ENCODE results near the gene CAMKMT. TPM values are rescaled to one million over a fixed set of nuclear protein-coding genes. Genes with fewer than 3 reads are reported as not detected.

The CAMKMT gene
- total and polyA plus RNA-seq, 7 donors = 6.1 to 15.6 (median 11.6) TPM

GRCh38 chr2:44786045-44786816 lies 424.5 kb downstream of the CAMKMT start:
- WGBS, 2 donors = 92 to 93% methylated on average over 7 of the region's 7 CpGs
- Histone ChIP-seq H3K4me1 (no peaks in the 10 kb centered on the region), H3K27me3 (no peaks in the 10 kb centered on the region), H3K27ac (no peak overlapping the region), H3K4me3 (no peak overlapping the region), H3K36me3 (no peaks in the 10 kb centered on the region), H3K9me3 (peaks cover 0 to 6% (median 2%) of the 10 kb centered on the region in 4 donors)
- intact Hi-C loops (cut with DNase I) = no loop called here
- TF ChIP-seq POLR2AphosphoS5 (IDR thresholded peaks at IDR 0.05) (no peak), POLR2A (IDR thresholded peaks at IDR 0.05) (no peak), EP300 (IDR thresholded peaks at IDR 0.05) (no peak), CTCF (IDR thresholded peaks at IDR 0.05) (no peak)
- no peak for DNase-seq

DNA sequence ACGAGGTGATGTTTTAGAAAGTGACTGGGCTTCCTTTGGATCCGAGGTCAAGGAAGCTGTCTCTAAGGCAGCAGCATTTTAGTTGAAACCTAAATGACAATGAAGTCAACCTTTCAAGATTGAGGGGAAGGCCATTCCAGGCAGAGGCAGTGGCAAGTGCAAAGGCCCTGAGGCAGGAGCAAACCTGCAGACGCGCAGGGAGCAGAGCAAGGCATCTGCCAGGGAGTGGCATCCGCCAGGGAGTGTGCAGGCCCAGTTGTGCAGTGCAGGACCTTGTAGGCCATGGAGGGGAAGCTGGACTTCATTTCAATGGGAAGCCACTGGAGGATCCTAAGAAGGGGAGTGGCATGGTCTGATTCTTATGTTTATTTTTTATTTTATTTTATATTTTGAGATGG lies 425.1 kb downstream of the CAMKMT start:
- TF ChIP-seq EP300 (IDR thresholded peaks at IDR 0.05) = no peak
- TF ChIP-seq POLR2A (IDR thresholded peaks at IDR 0.05) = no peak
- TF ChIP-seq CTCF (IDR thresholded peaks at IDR 0.05) = no peak
- TF ChIP-seq POLR2AphosphoS5 (IDR thresholded peaks at IDR 0.05) = no peak
- WGBS, 2 donors = 93% methylated on average over 5 of the region's 5 CpGs
- Histone ChIP-seq H3K27ac (no peak overlapping the region), H3K4me3 (no peak overlapping the region), H3K4me1 (no peaks in the 10 kb centered on the region), H3K27me3 (no peaks in the 10 kb centered on the region), H3K9me3 (peaks cover 0 to 6% (median 2%) of the 10 kb centered on the region in 4 donors), H3K36me3 (no peaks in the 10 kb centered on the region)
- intact Hi-C loops (cut with DNase I) = no loop called here
- DNase-seq = no peak

GRCh38 chr2:44787663-44788062 lies 425.9 kb downstream of the CAMKMT start:
- no peak overlapping the region for H3K27ac ChIP-seq
- no peaks in the 10 kb centered on the region for H3K9me3 ChIP-seq
- 84 to 88% methylated on average over 6 of the region's 6 CpGs for WGBS, 2 donors
- intact Hi-C loops (cut with DNase I) = no loop called here
- no peak overlapping the region for H3K4me3 ChIP-seq
- H3K4me1 ChIP-seq = no peaks in the 10 kb centered on the region
- no peak for DNase-seq
- no peak for TF ChIP-seq POLR2A (IDR thresholded peaks at IDR 0.05)
- TF ChIP-seq CTCF (IDR thresholded peaks at IDR 0.05) = no peak
- no peak for TF ChIP-seq POLR2AphosphoS5 (IDR thresholded peaks at IDR 0.05)
- TF ChIP-seq EP300 (IDR thresholded peaks at IDR 0.05) = no peak
- H3K27me3 ChIP-seq = no peaks in the 10 kb centered on the region
- no peaks in the 10 kb centered on the region for H3K36me3 ChIP-seq

- DNase-seq = no peak
- Histone ChIP-seq H3K4me3 (no peak overlapping the region), H3K4me1 (no peaks in the 10 kb centered on the region), H3K9me3 (no peaks in the 10 kb centered on the region), H3K36me3 (no peaks in the 10 kb centered on the region), H3K27me3 (no peaks in the 10 kb centered on the region), H3K27ac (no peak overlapping the region)
- intact Hi-C loops (cut with DNase I) = no loop called here
- 57 to 80% methylated on average over 5 of the region's 5 CpGs for WGBS, 2 donors
- no peak for TF ChIP-seq POLR2A (IDR thresholded peaks at IDR 0.05)
- no peak for TF ChIP-seq CTCF (IDR thresholded peaks at IDR 0.05)
- no peak for TF ChIP-seq POLR2AphosphoS5 (IDR thresholded peaks at IDR 0.05)
- TF ChIP-seq EP300 (IDR thresholded peaks at IDR 0.05) = no peak
Observed at GRCh38 chr2:44789446-44789845, 427.7 kb downstream of the CAMKMT start.
